ENCODE data around the gene KIF6.

KIF6 gene

DNA sequence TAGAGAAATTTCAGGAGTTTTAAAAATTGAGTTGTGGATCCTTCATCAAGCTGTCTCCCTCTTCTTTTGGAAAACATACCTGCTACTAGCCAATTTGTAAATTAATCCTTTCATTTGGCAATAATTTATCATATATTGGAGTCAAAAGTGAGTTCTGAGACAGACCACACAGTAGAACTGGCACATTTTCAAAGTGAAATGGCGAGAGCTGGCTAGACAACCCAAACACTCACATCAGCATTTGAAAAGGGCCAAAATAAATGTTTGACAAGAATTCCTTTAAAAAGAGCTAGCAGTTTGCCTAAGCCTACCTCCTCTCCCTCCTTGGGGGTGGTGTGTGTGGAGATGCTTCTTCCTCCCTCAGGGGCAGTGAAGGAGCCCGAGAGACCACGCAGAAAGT lies 354.8 kb downstream of the KIF6 start:
- H3K79me2 ChIP-seq (ENCODE audit: insufficient read depth, low read length): no peaks in the 10 kb centered on the region
- H2AFZ ChIP-seq (ENCODE audit: low read length): no peak overlapping the region
- no peaks in the 10 kb centered on the region for H3F3A ChIP-seq (ENCODE audit: low read depth)
- no peaks in the 10 kb centered on the region for H4K20me1 ChIP-seq (ENCODE audit: insufficient read depth, low read length, poor library complexity, severe bottlenecking)
- H3K36me3 ChIP-seq (ENCODE audit: insufficient read depth, low read length): no peaks in the 10 kb centered on the region
- H3K4me2 ChIP-seq (ENCODE audit: low read depth, low read length, poor library complexity, severe bottlenecking): no peak overlapping the region
- TF ChIP-seq CTCF (conservative IDR thresholded peaks at IDR 0.05; ENCODE audit: low read length): no peak
- H3K9ac ChIP-seq (ENCODE audit: low read depth, low read length, poor library complexity, severe bottlenecking): no peak overlapping the region
- H3K9me3 ChIP-seq (ENCODE audit: insufficient read depth, low read depth, low read length): no peaks in the 10 kb centered on the region
- H3K4me3 ChIP-seq (ENCODE audit: low read length, poor library complexity, severe bottlenecking): no peak overlapping the region
- H3K4me1 ChIP-seq (ENCODE audit: insufficient read depth, low read length, poor library complexity, severe bottlenecking): no peaks in the 10 kb centered on the region
- H3K9me2 ChIP-seq (replicated peaks; ENCODE audit: low read depth, low read length): no peaks in the 10 kb centered on the region
- no peaks in the 10 kb centered on the region for H3K27me3 ChIP-seq (ENCODE audit: insufficient read depth, low read length, poor library complexity, severe bottlenecking)

GRCh38 chr6:39369987-39370386 lies 355.2 kb downstream of the KIF6 start:
- Histone ChIP-seq H2AFZ (ENCODE audit: low read length) (no peak overlapping the region), H3K9me3 (ENCODE audit: insufficient read depth, low read depth, low read length) (no peaks in the 10 kb centered on the region), H3K36me3 (ENCODE audit: insufficient read depth, low read length) (no peaks in the 10 kb centered on the region), H3K9ac (ENCODE audit: low read depth, low read length, poor library complexity, severe bottlenecking) (no peak overlapping the region), H4K20me1 (ENCODE audit: insufficient read depth, low read length, poor library complexity, severe bottlenecking) (no peaks in the 10 kb centered on the region), H3K4me3 (ENCODE audit: low read length, poor library complexity, severe bottlenecking) (no peak overlapping the region), H3K79me2 (ENCODE audit: insufficient read depth, low read length) (no peaks in the 10 kb centered on the region), H3K9me2 (replicated peaks; ENCODE audit: low read depth, low read length) (no peaks in the 10 kb centered on the region), H3F3A (ENCODE audit: low read depth) (no peaks in the 10 kb centered on the region), H3K4me2 (ENCODE audit: low read depth, low read length, poor library complexity, severe bottlenecking) (no peak overlapping the region), H3K27me3 (ENCODE audit: insufficient read depth, low read length, poor library complexity, severe bottlenecking) (no peaks in the 10 kb centered on the region), H3K4me1 (ENCODE audit: insufficient read depth, low read length, poor library complexity, severe bottlenecking) (no peaks in the 10 kb centered on the region)
- peak; percentile 43 for TF ChIP-seq CTCF (conservative IDR thresholded peaks at IDR 0.05; ENCODE audit: low read length)
- no peak for TF ChIP-seq EZH2phosphoT487 (IDR thresholded peaks at IDR 0.05; ENCODE audit: borderline replicate concordance)

GRCh38 chr6:39367700-39368099 lies 357.5 kb downstream of the KIF6 start:
- no peaks in the 10 kb centered on the region for H3K27me3 ChIP-seq (ENCODE audit: insufficient read depth, low read length, poor library complexity, severe bottlenecking)
- TF ChIP-seq EZH2phosphoT487 (IDR thresholded peaks at IDR 0.05; ENCODE audit: borderline replicate concordance) (no peak), CTCF (conservative IDR thresholded peaks at IDR 0.05; ENCODE audit: low read length) (no peak)
- H4K20me1 ChIP-seq (ENCODE audit: insufficient read depth, low read length, poor library complexity, severe bottlenecking): no peaks in the 10 kb centered on the region
- no peak overlapping the region for H2AFZ ChIP-seq (ENCODE audit: low read length)
- H3K36me3 ChIP-seq (ENCODE audit: insufficient read depth, low read length): no peaks in the 10 kb centered on the region
- H3K9ac ChIP-seq (ENCODE audit: low read depth, low read length, poor library complexity, severe bottlenecking): no peak overlapping the region
- H3K79me2 ChIP-seq (ENCODE audit: insufficient read depth, low read length): no peaks in the 10 kb centered on the region
- no peaks in the 10 kb centered on the region for H3F3A ChIP-seq (ENCODE audit: low read depth)
- H3K4me1 ChIP-seq (ENCODE audit: insufficient read depth, low read length, poor library complexity, severe bottlenecking): no peaks in the 10 kb centered on the region
- no peak overlapping the region for H3K4me2 ChIP-seq (ENCODE audit: low read depth, low read length, poor library complexity, severe bottlenecking)
- H3K9me2 ChIP-seq (replicated peaks; ENCODE audit: low read depth, low read length): no peaks in the 10 kb centered on the region
- H3K4me3 ChIP-seq (ENCODE audit: low read length, poor library complexity, severe bottlenecking): no peak overlapping the region
- no peaks in the 10 kb centered on the region for H3K9me3 ChIP-seq (ENCODE audit: insufficient read depth, low read depth, low read length)

All from Loucy (cell line).